GM21390 (cell line): ENCODE data around the gene ARRDC4.

ENCODE experiments used
- ATAC-seq: cut with Tn5 transposase; IDR thresholded peaks from one replicate; pipeline ENCODE4 v1.9.1; 2021; ENCODE audit not compliant: unreplicated experiment

ARRDC4 gene

GRCh38 chr15:97995881-97996603 lies 35.5 kb downstream of the ARRDC4 start:
- ATAC-seq = no peak

- no peak for ATAC-seq
Observed at GRCh38 chr15:97998307-97999071, 38.0 kb downstream of the ARRDC4 start.

GRCh38 chr15:98000249-98001203 lies 40.0 kb downstream of the ARRDC4 start:
- ATAC-seq = no peak

GRCh38 chr15:98001663-98002194 lies 41.2 kb downstream of the ARRDC4 start:
- no peak for ATAC-seq

- no peak for ATAC-seq
Observed at GRCh38 chr15:98002419-98002818, 41.9 kb downstream of the ARRDC4 start.

GRCh38 chr15:98002866-98003265 lies 42.4 kb downstream of the ARRDC4 start:
- ATAC-seq = no peak

GRCh38 chr15:98003518-98003917 lies 43.0 kb downstream of the ARRDC4 start:
- no peak for ATAC-seq

- ATAC-seq = no peak
Observed at GRCh38 chr15:98003996-98004395, 43.5 kb downstream of the ARRDC4 start.

- no peak for ATAC-seq
Observed at GRCh38 chr15:98005659-98006058, 45.2 kb downstream of the ARRDC4 start.

- no peak for ATAC-seq
Observed at GRCh38 chr15:98009169-98009568, 48.7 kb downstream of the ARRDC4 start.

GRCh38 chr15:98009971-98010370 lies 49.5 kb downstream of the ARRDC4 start:
- no peak for ATAC-seq

GRCh38 chr15:98012354-98012753 lies 51.9 kb downstream of the ARRDC4 start:
- no peak for ATAC-seq

- ATAC-seq = no peak
Observed at GRCh38 chr15:98013631-98014030, 53.1 kb downstream of the ARRDC4 start.

GRCh38 chr15:98017150-98017964 lies 56.9 kb downstream of the ARRDC4 start:
- no peak for ATAC-seq

GRCh38 chr15:98018761-98019351 lies 58.4 kb downstream of the ARRDC4 start:
- ATAC-seq = no peak
